Iris pigment epithelial cell (primary cell): Measurements from ENCODE around the gene LAMA3.

Experiments
- DNase-seq: peaks from one replicate; pipeline ENCODE4 v3.0.0-alpha.2; 2011; ENCODE audit warnings: low read depth

The LAMA3 gene

DNA sequence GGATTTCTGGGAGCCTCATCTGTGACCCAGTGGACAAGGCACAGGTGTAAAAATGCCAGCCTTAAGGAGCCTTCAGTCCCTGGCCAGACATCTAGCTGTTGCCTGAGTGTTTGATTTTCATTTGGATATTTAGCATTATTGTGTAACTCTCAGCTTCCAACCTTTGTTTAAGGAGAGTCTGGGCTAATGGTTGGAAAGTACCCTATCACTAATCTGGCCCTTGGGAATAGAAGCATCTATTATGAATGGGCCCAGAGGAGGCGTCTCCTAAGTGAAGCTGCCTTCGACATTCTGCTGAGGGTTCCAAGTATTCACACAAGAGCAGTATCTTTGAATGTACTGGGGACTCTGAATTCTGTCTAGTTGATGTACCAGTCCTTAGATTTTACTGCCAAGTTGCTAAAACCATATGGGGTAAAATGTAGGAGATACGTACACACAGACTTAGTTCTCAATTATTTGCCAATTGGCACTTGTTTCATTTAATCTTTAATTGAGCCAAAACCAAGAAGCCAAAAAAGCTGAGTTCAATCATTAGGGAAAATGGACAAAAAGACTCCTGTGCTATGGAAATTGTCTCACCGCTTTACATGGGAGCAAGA lies 19.3 kb upstream of the LAMA3 start:
- no peak for DNase-seq

GRCh38 chr18:23671564-23671963 lies 17.7 kb upstream of the LAMA3 start:
- no peak for DNase-seq

DNA sequence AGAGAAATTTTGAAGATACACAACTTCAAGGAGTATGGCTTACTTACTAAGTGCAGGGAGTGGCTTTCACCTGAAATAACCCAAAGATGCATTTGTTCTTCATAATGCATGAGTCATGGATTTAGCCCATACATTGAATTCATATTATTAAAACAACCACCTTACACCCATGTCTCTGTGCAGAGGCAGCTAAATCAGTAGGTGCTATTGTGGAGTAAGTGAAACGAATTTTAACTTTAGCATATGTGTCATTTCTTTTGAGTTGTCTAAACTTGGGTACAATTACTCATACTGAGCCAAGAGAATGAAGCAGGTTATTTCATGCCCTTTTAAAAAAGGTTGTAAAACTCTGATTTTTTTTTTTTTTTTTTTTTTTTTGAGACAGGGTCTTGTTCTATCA lies 15.5 kb upstream of the LAMA3 start:
- no peak for DNase-seq

GRCh38 chr18:23675236-23675635 lies 14.0 kb upstream of the LAMA3 start:
- no peak for DNase-seq

DNA sequence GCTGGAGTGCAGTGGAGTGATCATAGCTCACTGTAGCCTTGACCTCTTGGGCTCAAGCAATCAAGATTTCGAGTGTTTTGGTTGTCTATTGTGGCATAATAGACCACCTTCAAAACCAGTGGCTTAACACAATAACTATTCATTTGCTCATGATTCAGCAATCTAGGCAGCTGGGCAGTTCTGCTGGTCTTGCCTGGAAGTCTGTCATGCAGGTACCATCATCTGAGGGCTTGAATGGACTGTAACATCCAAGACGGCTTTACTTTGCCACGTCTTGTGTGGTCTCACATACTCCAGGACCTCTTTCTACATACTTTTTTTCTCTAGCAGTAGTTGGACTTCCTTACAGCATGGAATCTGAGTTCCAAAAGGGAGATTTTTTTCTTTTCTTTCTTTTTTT lies 13.4 kb upstream of the LAMA3 start:
- no peak for DNase-seq

- DNase-seq, result no peak
Measured at GRCh38 chr18:23682045-23682444, 7.2 kb upstream of the LAMA3 start.

GRCh38 chr18:23682472-23682871 lies 6.8 kb upstream of the LAMA3 start:
- no peak for DNase-seq

GRCh38 chr18:23683155-23683554 lies 6.1 kb upstream of the LAMA3 start:
- DNase-seq, result no peak

DNA sequence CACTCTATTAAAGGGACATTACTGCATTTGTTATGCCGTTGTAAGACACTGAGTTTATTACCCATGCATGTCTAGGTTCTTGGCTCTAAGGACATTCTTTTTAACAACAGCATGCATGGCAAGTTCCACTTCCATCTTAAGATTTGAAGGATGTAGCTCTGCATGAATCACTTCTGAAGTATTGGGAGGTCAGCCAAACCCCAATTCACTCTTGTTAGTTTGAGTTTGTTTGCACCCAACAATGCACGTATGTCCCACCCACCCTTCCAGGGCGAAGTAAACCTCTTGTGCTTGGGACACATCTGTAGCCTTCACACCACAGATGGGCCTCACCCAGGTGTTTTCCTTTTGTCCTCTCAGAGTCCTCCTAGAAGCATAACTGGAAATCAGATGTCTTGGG lies 5.6 kb upstream of the LAMA3 start:
- DNase-seq, result peak; percentile 77

DNA sequence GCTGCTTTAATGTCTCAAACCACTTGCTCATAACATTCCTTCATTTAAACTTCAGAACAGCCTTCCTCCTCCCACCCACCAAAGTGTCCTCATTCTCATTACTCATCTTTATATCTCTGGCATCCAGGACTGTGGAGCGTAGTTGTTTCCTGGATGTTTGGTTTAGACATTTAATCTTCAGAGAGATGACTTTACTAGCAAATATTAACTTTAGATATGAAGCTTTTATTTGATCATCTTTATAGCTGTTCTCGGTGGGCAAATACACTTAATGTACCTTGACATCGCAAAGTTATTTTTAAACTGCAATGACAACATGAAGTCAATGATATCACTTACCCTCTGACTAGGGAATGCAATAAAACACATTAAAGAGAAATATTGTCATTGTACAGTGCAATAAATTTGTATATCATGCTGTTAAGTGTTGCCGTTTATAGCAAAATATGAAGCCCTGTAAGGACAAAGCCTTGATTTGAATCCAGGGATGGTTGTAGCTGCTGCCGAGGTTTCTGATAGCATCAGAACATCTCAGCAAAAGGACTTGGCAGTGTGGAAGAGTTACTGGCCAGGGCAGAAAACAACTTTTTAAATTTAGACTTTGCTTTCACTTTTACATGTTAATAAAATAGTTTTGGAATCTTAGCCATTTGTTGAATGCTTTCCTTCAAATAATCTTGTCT lies 4.6 kb upstream of the LAMA3 start:
- peak; percentile 84 for DNase-seq

- DNase-seq, result no peak
Measured at GRCh38 chr18:23688528-23688927, 725 bp upstream of the LAMA3 start.

- DNase-seq, result no peak
Measured at GRCh38 chr18:23689616-23690504, 607 bp downstream of the LAMA3 start.

DNA sequence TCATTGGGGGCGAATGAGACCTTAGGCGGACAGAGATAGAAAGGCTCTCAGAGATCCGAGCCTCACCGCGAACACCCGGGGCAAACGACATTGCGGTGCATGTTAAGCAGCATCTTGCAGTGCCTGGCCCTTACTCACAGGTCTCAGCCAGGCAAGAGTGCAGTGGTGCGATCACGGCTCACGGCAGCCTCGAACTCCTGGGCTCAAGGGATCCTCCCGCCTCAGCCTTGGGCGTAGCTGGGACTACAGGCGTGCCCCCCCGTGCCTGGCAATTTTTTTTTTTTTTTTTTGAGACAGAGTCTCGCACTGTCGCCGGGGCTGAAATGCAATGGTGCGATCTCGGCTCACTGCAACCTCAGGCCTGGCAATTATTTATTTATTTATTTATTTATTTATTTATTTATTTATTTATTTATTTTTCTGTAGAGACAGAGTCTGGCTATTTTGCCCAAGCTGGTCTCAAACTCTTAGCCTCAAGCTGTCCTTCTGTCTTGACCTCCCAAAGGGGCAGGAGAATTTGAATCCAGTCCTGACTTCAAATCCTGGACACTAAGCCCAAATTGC lies 1.3 kb downstream of the LAMA3 start:
- DNase-seq, result no peak

DNA sequence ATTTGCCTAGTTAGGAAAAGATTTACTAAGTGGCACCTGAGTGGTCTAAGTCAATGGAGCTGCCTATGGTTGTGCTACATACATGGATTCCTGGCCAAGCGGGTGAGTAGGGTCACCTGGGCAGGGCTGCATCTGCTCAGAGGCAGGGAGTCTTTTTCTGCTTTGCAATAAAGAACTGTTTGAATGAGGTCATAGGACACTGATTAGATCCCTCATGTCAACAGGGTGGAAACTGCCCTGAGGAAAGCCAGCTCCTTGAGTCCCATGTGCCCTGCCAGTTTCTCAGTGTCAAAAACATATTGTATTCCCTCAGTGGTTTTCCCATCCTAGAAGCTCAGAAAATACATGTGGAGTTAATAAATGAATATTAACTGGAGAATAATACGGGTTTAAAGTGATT lies 4.6 kb downstream of the LAMA3 start:
- DNase-seq, result no peak

DNA sequence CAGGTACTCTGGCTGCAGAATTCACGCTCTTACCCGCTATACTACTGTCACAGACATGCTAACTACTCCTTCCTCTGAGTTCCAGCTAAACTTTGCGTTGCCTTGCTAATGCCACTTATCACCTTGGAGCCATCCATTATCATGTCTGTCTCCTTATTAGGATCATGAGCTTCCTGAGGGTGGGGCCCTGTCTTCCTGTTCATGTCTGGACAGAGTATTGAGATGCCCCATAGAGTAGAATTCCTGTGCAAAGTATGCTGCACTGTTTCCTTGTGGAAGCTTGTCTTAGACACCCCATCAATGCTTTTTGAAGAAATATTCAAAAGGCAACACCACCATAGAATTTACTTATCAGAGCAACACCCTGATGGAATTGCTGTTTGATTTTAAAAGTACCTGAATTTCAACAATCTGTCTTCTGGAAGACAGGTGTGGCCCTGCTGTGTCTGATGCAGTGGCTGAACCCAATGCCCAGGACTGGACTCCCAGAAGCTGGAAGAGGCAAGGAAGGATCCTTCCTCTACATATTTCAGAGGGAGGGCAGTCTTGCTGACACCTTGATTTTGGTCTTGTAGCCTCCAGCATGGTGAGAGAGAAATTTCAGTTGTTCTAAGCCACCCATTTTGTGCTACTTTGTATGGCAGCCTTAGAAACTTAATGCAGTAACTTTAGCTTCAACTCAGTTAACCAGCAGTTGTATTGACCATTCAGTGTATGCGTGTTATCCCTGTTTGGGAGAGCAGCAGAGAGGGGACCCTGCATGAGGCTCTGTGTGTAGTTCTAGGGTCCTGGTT lies 5.6 kb downstream of the LAMA3 start:
- DNase-seq, result no peak

DNA sequence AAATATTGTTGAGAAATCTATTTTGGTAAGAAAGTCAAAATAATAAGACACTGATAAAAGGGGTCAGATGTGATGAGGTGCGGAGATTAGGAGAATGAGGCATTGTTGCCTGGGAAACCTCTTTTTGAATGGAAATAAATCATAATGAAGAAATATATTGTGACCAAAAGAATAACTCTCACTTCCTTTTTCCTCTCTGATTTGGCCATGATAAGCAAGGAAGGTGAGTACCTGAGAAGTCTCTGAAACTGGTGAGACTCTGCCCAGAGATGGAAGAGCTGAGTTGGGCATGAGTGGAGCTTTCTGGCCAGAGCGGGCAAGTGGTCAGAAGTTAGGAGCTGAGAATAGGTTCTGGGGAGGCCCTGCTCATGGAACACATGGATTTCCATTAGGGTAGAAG lies 11.8 kb downstream of the LAMA3 start:
- no peak for DNase-seq

- DNase-seq, result no peak
Measured at GRCh38 chr18:23701544-23702064, 12.4 kb downstream of the LAMA3 start.

- DNase-seq, result no peak
Measured at GRCh38 chr18:23702606-23703005, 13.4 kb downstream of the LAMA3 start.

DNA sequence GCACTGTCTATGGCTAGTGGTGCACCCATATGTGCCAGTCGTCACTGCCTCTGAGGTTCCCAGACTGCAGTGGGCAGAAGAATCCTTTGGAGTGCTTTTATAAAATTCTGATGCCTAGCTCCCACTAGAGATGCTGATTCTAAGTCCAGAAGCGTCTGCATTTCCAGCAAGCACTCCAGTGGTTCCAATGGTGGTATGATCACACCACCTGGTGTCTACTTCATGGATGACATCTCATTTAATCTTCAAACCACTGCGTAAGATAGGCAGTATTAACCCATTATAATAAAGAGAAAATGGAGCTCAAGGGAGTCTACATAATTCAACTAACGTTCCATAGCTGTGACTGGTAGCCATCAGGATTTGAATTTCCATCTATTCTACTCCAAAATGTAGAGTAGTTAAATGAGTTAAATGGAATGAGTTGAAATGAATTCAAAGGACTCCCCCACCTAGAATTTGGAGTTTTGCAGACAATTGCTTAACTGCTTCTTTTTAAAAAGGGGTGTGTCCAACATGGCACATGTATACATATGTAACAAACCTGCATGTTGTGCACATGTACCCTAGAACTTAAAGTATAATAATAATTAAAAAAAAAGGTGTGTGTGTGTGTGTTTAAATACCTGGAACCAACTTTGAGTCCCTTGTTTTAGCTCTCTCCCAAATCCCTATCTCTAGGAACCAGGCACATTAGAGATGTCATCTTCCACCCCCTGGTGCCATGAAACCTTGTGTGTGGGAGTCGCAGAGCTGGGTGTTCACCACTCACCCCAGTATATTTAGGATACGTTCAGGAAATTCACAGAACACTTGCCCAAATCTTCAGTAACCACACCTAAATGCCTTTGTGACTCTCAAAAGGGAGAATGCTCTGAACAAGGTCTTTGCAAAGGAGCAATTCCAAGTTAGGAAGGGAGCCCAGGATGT lies 14.1 kb downstream of the LAMA3 start:
- DNase-seq, result peak; percentile 78

- DNase-seq, result no peak
Measured at GRCh38 chr18:23703987-23704384, 14.7 kb downstream of the LAMA3 start.

GRCh38 chr18:23704806-23705205 lies 15.6 kb downstream of the LAMA3 start:
- no peak for DNase-seq
